Loucy (cell line): ENCODE measurements around the gene DNMBP.
"Not testable (repeated sequence)": the region's sequence is repeated elsewhere in the genome, so short reads cannot be mapped to it uniquely, and the experiment has no call there.

Experiments used
- H2AFZ ChIP-seq: fragments of 200-600 bp; sonication (generic); 2 replicates; pipeline ENCODE4 v1.6.0; 2016; ENCODE audit warnings: antibody characterized with exemption, mild to moderate bottlenecking, low read length, moderate library complexity
- H3F3A ChIP-seq: fragments of 200-600 bp; 2 replicates; pipeline ENCODE4 v1.6.0; 2016; ENCODE audit warnings: antibody characterized with exemption, low read depth, mild to moderate bottlenecking
- H3K27me3 ChIP-seq: fragments of 200-600 bp; sonication (generic); 2 replicates; pipeline ENCODE4 v1.6.1; 2014; ENCODE audit warnings: low read length, mild to moderate bottlenecking; ENCODE audit not compliant: insufficient read depth, poor library complexity, severe bottlenecking
- H3K36me3 ChIP-seq: fragments of 200-600 bp; sonication (generic); 2 replicates; pipeline ENCODE4 v1.6.1; 2016; ENCODE audit warnings: low read length; ENCODE audit not compliant: insufficient read depth
- H3K4me1 ChIP-seq: fragments of 200-600 bp; sonication (generic); 2 replicates; pipeline ENCODE4 v1.5.1; 2014; ENCODE audit warnings: low read length, mild to moderate bottlenecking; ENCODE audit not compliant: insufficient read depth, poor library complexity, severe bottlenecking
- H3K4me2 ChIP-seq: fragments of 200-600 bp; sonication (generic); 2 replicates; pipeline ENCODE4 v1.6.0; 2014; ENCODE audit warnings: antibody characterized with exemption, low read length, low read depth, mild to moderate bottlenecking; ENCODE audit not compliant: poor library complexity, severe bottlenecking
- H3K4me3 ChIP-seq: fragments of 200-600 bp; sonication (generic); 2 replicates; pipeline ENCODE4 v1.5.1; 2014; ENCODE audit warnings: low read length, mild to moderate bottlenecking, mixed read lengths; ENCODE audit not compliant: poor library complexity, severe bottlenecking
- H3K79me2 ChIP-seq: fragments of 200-600 bp; sonication (generic); 2 replicates; pipeline ENCODE4 v1.6.1; 2014; ENCODE audit warnings: low read length; ENCODE audit not compliant: insufficient read depth
- H3K9ac ChIP-seq: fragments of 200-600 bp; sonication (generic); 2 replicates; pipeline ENCODE4 v1.6.0; 2014; ENCODE audit warnings: mild to moderate bottlenecking, low read depth, low read length, moderate library complexity; ENCODE audit not compliant: poor library complexity, severe bottlenecking
- H3K9me2 ChIP-seq: fragments of 200-600 bp; sonication (generic); replicated peaks from 2 replicates; pipeline ENCODE4 v1.6.1; 2016; ENCODE audit warnings: low read depth, low read length, mixed read lengths
- H3K9me3 ChIP-seq: fragments of 200-600 bp; sonication (generic); 2 replicates; pipeline ENCODE4 v1.6.1; 2014; ENCODE audit warnings: mild to moderate bottlenecking, antibody characterized with exemption, low read length, low read depth; ENCODE audit not compliant: insufficient read depth
- H4K20me1 ChIP-seq: fragments of 200-600 bp; sonication (generic); 2 replicates; pipeline ENCODE4 v1.6.0; 2014; ENCODE audit warnings: antibody characterized with exemption, low read length, mild to moderate bottlenecking; ENCODE audit not compliant: insufficient read depth, poor library complexity, severe bottlenecking
- EZH2phosphoT487 ChIP-seq: fragments of 200-600 bp; IDR thresholded peaks from 2 replicates; pipeline ENCODE4 v1.6.1; 2018; ENCODE audit warnings: antibody characterized with exemption, mild to moderate bottlenecking, moderate library complexity, borderline replicate concordance
- TF ChIP-seq, protein P1 (sequence below): fragments of 200-600 bp; sonication (generic); conservative IDR thresholded peaks from 2 replicates; pipeline ENCODE4 v1.5.1; 2014; ENCODE audit warnings: mild to moderate bottlenecking, antibody characterized with exemption, low read length

The DNMBP gene

DNA sequence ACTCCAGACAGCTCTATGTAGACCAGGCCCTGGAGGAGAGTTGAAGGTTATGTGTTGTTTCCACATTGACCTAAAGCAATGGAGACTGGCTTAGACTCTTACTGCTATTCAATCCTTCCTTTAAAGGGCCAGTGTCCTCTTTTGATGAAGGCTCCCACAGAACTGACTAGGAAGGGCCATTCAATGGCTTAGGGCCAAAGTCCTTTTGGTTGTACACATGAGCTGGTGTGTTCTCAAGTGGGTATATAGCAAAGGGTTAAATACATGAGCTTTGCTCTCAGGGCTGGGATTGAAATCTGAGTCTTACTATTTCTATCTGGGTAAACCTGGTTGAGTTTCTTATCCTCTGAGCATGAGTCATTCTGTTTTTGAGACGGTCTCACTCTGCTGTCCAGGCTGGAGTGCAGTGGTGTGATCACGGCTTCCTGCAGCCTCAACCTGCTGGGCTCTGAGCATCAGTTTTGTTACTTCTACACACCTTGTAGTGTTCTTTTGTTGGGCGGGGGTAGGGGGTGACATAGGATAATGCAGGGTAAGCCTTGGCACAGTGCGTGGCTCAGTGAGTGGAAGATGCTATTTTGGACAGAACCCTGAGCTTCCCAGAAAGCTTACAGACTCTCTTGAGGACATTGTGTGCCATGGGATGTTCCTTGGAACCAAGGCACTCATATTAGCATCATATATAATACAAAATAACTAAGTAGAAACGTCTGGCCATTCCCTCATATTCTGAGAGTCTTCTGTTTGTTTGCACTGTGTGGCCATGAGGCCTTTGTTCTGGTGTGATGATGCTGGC is 137.2 kb downstream of the DNMBP start:
- H3K36me3 ChIP-seq = no peaks in the 10 kb centered on the region
- H2AFZ ChIP-seq = no peak overlapping the region
- H3K9me3 ChIP-seq = no peaks in the 10 kb centered on the region
- H3K27me3 ChIP-seq = peaks cover 13% of the 10 kb centered on the region
- H3K9ac ChIP-seq = no peak overlapping the region
- TF ChIP-seq, protein P1, sequence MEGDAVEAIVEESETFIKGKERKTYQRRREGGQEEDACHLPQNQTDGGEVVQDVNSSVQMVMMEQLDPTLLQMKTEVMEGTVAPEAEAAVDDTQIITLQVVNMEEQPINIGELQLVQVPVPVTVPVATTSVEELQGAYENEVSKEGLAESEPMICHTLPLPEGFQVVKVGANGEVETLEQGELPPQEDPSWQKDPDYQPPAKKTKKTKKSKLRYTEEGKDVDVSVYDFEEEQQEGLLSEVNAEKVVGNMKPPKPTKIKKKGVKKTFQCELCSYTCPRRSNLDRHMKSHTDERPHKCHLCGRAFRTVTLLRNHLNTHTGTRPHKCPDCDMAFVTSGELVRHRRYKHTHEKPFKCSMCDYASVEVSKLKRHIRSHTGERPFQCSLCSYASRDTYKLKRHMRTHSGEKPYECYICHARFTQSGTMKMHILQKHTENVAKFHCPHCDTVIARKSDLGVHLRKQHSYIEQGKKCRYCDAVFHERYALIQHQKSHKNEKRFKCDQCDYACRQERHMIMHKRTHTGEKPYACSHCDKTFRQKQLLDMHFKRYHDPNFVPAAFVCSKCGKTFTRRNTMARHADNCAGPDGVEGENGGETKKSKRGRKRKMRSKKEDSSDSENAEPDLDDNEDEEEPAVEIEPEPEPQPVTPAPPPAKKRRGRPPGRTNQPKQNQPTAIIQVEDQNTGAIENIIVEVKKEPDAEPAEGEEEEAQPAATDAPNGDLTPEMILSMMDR = no peak
- no peak for TF ChIP-seq EZH2phosphoT487
- H3F3A ChIP-seq = no peaks in the 10 kb centered on the region
- no peaks in the 10 kb centered on the region for H3K79me2 ChIP-seq
- H4K20me1 ChIP-seq = no peaks in the 10 kb centered on the region
- H3K9me2 ChIP-seq = no peaks in the 10 kb centered on the region
- H3K4me1 ChIP-seq = peaks cover 9% of the 10 kb centered on the region
- H3K4me2 ChIP-seq = no peak overlapping the region
- no peak overlapping the region for H3K4me3 ChIP-seq

DNA sequence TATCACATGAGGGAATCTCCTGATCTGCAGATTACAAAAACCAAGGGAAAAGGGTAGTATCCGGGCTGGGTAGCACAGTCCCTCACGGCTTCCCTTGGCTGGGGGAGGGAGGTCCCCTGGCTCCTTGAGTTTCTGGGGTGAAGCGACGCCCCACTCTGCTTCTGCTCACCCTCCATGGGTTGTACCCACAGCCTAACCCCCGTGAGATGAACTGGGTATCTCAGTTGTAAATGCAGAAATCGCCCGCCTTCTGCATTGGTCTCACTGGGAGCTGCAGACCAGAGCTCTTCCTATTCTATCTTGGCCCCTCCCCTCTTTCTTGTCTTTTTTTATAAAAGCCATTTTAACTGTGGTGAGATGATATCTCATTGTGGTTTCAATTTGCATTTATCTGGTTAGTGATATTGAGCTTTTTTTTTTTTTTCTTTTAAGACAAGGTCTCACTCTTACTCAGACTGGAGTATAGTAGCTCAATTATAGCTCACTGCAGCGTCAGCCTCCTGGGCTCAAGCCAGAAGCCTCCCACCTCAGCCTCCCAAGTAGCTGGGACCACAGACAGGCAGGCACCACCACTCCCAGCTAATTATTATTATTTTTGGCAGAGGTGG is 139.5 kb downstream of the DNMBP start:
- Histone ChIP-seq H3K27me3 (peaks cover 13% of the 10 kb centered on the region), H3K9me2 (no peaks in the 10 kb centered on the region), H3K36me3 (no peaks in the 10 kb centered on the region), H3K4me2 (peak overlapping the region; percentile 80), H4K20me1 (no peaks in the 10 kb centered on the region), H3K9me3 (no peaks in the 10 kb centered on the region), H3K9ac (peak overlapping the region; percentile 28), H2AFZ (peak overlapping the region; percentile 85), H3F3A (no peaks in the 10 kb centered on the region), H3K4me1 (peaks cover 9% of the 10 kb centered on the region), H3K79me2 (no peaks in the 10 kb centered on the region), H3K4me3 (peak overlapping the region; percentile 71)
- TF ChIP-seq, protein P1 = no peak
- TF ChIP-seq EZH2phosphoT487 = no peak

DNA sequence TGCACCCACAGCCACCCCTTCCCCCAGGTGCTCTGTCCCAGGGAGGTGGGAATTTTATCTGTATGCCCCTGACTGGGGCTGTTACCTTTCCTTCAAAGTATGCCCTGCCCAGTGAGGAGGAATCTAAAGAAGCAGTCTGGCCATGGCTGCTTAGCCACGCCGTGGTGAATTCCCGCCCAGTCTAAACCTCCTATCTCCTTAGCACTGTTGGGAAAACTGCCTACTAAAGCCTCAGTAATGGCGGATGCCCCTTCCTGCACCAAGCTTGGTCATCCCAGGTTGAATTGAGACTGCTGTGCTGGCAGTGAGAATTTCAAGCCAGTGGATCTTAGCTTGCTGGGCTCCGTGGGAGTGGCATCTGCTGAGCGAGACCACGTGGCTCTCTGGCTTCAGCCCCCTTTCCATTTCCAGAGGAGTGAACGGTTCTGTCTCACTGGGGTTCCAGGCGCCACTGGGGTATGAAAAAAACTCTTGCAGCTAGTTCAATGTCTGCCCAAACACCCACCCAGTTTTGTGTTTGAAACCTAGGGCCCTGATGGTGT is 140.1 kb downstream of the DNMBP start:
- Histone ChIP-seq H3F3A (no peaks in the 10 kb centered on the region), H3K9me3 (no peaks in the 10 kb centered on the region), H3K4me2 (peak overlapping the region; percentile 80), H3K4me3 (peak overlapping the region; percentile 71), H4K20me1 (no peaks in the 10 kb centered on the region), H2AFZ (peak overlapping the region; percentile 85), H3K4me1 (peaks cover 9% of the 10 kb centered on the region), H3K79me2 (no peaks in the 10 kb centered on the region), H3K9ac (peak overlapping the region; percentile 28), H3K36me3 (no peaks in the 10 kb centered on the region), H3K27me3 (peaks cover 13% of the 10 kb centered on the region), H3K9me2 (no peaks in the 10 kb centered on the region)
- TF ChIP-seq EZH2phosphoT487 = no peak
- TF ChIP-seq, protein P1 = no peak

DNA sequence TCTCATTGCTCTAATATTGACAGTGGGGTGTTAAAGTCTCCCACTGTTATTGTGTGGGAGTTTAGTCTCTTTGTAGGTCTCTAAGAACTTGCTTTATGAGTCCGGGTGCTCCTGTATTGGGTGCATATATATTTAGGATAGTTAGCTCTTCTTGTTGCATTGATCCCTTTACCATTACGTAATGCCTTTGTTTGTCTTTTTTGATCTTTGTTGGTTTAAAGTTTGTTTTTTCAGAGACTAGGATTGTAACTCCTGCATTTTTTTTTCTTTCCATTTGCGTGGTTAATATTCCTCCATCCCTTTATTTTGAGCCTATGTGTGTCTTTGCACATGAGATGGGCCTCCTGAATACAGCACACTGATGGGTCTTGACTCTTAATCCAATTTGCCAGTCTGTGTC is 142.5 kb downstream of the DNMBP start:
- H3K4me3 ChIP-seq, H4K20me1 ChIP-seq, H3K9me3 ChIP-seq, H3K9ac ChIP-seq, H2AFZ ChIP-seq, H3K36me3 ChIP-seq, H3K4me1 ChIP-seq, H3K79me2 ChIP-seq, H3K9me2 ChIP-seq, H3K4me2 ChIP-seq, H3F3A ChIP-seq: not testable (repeated sequence)
- peaks cover 13% of the 10 kb centered on the region for H3K27me3 ChIP-seq

DNA sequence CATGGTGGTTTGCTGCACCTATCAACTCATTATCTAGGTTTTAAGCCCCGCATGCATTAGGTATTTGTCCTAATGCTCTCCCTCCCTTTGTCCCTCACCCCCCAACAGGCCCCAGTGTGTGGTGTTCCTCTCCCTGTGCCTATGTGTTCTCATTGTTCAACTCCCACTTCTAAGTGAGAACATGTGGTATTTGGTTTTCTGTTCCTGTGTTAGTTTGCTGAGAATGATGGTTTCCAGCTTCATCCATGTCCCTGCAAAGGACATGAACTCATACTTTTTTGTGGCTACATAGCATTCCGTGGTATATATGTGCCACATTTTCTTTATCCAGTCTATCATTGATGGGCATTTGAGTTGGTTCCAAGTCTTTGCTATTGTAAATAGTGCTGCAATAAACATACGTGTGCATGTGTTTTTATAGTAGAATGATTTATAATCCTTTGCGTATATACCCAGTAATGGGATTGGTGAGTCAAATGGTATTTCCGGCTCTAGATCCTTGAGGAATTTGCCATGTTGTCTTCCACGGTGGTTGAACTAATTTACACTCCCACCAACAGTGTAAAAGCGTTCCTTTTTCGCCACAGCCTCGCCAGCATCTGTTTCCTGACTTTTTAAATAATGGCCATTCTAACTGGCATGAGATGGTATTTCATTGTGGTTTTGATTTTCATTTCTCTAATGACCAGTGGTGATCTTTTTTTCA is 146.1 kb downstream of the DNMBP start:
- not testable (repeated sequence) for H4K20me1 ChIP-seq, H3K9me2 ChIP-seq, H3K79me2 ChIP-seq, H3K4me3 ChIP-seq, H3K9ac ChIP-seq, H3K36me3 ChIP-seq, H3K27me3 ChIP-seq, H2AFZ ChIP-seq, H3K9me3 ChIP-seq, H3F3A ChIP-seq, H3K4me1 ChIP-seq, H3K4me2 ChIP-seq
